NT2/D1 (cell line): ENCODE measurements around the gene UBQLNL.

Experiments
- YY1 ChIP-seq: IDR thresholded peaks from 2 replicates; pipeline ENCODE4 v1.6.1; 2011; ENCODE audit not compliant: insufficient read length, insufficient read depth
- ZNF274 ChIP-seq: IDR thresholded peaks from 2 replicates; pipeline ENCODE4 v1.6.1; 2011; ENCODE audit warnings: mild to moderate bottlenecking, low read depth, low read length

DNA sequence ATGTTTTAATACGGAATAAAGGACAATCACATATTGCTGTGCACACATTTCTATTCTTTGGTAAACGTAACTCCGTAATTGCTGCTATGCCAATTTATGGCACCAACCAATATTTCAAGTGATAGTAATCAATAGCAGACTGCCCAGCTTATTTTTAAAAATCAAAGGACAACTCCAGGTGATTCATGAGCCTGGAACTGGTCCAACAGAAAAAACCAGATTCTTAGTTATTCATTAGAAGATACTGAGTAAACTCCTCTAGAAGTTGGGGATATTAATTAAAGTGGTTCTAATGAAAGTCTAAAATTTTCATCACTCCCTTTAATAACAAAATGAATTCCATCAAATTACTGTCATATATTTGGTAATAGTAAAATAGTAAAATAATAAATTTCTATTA, 41.3 kb upstream of the UBQLNL start:
- no peak for TF ChIP-seq ZNF274
- TF ChIP-seq YY1 = no peak
